OCI-LY3 (cell line): ENCODE measurements around the gene EFHC1.

ENCODE experiments used
- EZH2phosphoT487 ChIP-seq: fragments of 200-600 bp; shearing (Covaris generic); IDR thresholded peaks from 2 replicates; pipeline ENCODE4 v1.6.1; 2018; ENCODE audit warnings: antibody characterized with exemption, mixed run types, low read depth
- TF ChIP-seq, protein P1 (sequence below): fragments of 200-600, 300-600 bp; sonication (generic); IDR thresholded peaks from 2 replicates; pipeline ENCODE4 v1.5.1; 2014; ENCODE audit warnings: antibody characterized with exemption, low read length, low read depth

DNA sequence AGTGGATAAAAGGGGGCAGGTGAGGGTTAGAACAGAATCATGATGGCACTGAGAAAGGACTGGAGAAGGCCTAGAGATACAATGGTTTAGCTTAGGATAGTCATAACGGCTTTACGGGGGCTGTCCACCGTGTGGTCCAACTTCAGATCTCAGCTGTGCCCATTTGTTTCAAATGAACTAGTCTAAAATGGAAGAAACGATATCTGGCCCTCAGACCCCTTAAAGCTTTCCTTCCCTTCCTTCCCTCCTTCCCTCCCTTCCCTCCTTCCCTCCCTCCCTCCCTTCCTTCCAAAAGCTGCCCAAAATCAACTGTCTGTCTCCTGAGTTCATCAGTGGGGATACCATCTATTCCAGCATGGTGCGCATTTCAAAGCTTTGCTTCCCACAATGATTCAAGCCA is 128.9 kb downstream of the EFHC1 start:
- TF ChIP-seq, protein P1, sequence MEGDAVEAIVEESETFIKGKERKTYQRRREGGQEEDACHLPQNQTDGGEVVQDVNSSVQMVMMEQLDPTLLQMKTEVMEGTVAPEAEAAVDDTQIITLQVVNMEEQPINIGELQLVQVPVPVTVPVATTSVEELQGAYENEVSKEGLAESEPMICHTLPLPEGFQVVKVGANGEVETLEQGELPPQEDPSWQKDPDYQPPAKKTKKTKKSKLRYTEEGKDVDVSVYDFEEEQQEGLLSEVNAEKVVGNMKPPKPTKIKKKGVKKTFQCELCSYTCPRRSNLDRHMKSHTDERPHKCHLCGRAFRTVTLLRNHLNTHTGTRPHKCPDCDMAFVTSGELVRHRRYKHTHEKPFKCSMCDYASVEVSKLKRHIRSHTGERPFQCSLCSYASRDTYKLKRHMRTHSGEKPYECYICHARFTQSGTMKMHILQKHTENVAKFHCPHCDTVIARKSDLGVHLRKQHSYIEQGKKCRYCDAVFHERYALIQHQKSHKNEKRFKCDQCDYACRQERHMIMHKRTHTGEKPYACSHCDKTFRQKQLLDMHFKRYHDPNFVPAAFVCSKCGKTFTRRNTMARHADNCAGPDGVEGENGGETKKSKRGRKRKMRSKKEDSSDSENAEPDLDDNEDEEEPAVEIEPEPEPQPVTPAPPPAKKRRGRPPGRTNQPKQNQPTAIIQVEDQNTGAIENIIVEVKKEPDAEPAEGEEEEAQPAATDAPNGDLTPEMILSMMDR = no peak
- no peak for TF ChIP-seq EZH2phosphoT487
